Activated CD4-positive, alpha-beta T cell treated with anti-CD3 and anti-CD28 coated beads for 36 hours (primary cell): ENCODE results near the gene EPB41L1. TPM values are rescaled to one million over a fixed set of nuclear protein-coding genes. Genes with fewer than 3 reads are reported as not detected.

Experiments
- ATAC-seq: fragments of 200-7000 bp; cut with Tn5 transposase; one replicate; pipeline ENCODE4 v1.10.0; 2021; ENCODE audit warnings: mild to moderate bottlenecking, moderate library complexity
- CTCF ChIA-PET: fragments of 350-600 bp; sonication (Branson Sonifier 250); formaldehyde crosslinking; loops from one replicate; lab custom pipeline; 2021; ENCODE audit warnings: antibody characterized with exemption; lab: Charles Lee
- POLR2A ChIA-PET: fragments of 350-600 bp; sonication (Branson Sonifier 250); formaldehyde crosslinking; loops from one replicate; lab custom pipeline; 2021; ENCODE audit warnings: antibody characterized with exemption, inconsistent platforms; lab: Charles Lee
- DNase-seq: peaks from one replicate; pipeline ENCODE4 v3.0.0-alpha.2; 2020
- H3K27ac Mint-ChIP-seq: one replicate; pipeline ENCODE4 v1.8.0; 2021; ENCODE audit warnings: mixed read lengths
- H3K27me3 Mint-ChIP-seq: one replicate; pipeline ENCODE4 v1.8.0; 2021; ENCODE audit warnings: mixed read lengths
- H3K36me3 Mint-ChIP-seq: one replicate; pipeline ENCODE4 v1.8.0; 2021; ENCODE audit warnings: low read depth, mixed read lengths
- H3K4me1 Mint-ChIP-seq: one replicate; pipeline ENCODE4 v1.8.0; 2021; ENCODE audit warnings: mixed read lengths
- H3K4me3 Mint-ChIP-seq: one replicate; pipeline ENCODE4 v1.8.0; 2021; ENCODE audit warnings: mild to moderate bottlenecking, moderate library complexity, mixed read lengths
- H3K9me3 Mint-ChIP-seq: one replicate; pipeline ENCODE4 v1.8.0; 2021; ENCODE audit warnings: low read depth, mixed read lengths
- intact Hi-C, 2 experiments: fragments of 100-400 bp; cut with DNase I in 1 of 2; cut with micrococcal nuclease in 1 of 2; formaldehyde crosslinking; loops; one replicate each; pipeline versions ENCODE4 v1.14.2 to v1.15.1; 2022 to 2024; cut with DNase I, micrococcal nuclease
- total RNA-seq, 2 experiments: library from RNA; stranded (reverse); gene quantifications; one replicate each; pipeline ENCODE4 v1.2.3, GENCODE V29; 2021

The EPB41L1 gene
- total RNA-seq, 2 experiments from 2014 or later: 0.67 to 1.5 TPM

DNA sequence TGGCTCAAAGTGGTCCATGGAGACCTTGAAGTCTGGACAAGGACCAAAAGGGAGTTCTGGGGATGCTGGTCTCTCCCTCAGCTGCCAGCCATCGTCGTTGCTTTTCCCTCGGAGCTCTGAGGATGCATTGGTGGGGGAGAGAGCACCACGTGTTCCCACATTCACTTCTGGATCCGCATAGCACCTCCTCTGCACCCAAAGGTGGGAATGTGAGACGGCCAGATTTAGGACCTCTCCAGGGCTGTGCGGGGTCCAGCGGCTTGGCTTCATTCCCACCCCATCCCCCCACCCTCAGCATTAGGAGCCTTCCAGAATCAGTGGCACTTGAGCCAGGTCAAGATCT is 1.1 kb downstream of the EPB41L1 start:
- Mint-ChIP-seq H3K36me3 (no peaks in the 10 kb centered on the region), H3K4me3 (peak overlapping the region; percentile 59), H3K27ac (no peak overlapping the region), H3K27me3 (peaks cover 21% of the 10 kb centered on the region), H3K4me1 (peaks cover 8% of the 10 kb centered on the region), H3K9me3 (no peaks in the 10 kb centered on the region)
- CTCF ChIA-PET: interaction anchor here (0.6 to 2.9 kb wide), 7 partner anchors 14 to 284 kb away, joined by 4 to 14 read pairs (median 4); no protein-coding TSS in a partner anchor
- DNase-seq (no peak), ATAC-seq (no peak)
- POLR2A ChIA-PET: no interaction called here
- intact Hi-C loops: no loop called here

DNA sequence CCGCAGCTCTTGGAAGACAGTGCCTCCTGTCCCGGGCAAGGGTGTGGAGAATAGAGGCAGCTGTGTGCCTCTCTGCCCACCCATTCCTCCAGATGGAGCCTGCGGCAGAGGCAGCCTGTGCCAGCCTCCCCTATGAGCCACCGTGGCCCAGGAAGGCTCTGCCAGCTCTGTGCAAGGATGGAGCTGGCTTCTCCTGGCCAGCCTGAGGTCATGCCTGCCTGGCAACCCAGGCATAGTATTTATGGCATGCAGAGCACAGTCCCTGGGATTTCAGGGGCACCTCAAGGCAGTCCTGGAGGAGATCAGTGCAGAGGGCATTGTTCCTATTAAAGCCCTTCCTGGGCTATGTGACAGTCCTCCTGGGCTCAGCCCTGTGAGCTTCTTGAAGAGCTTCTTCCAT is 1.5 kb downstream of the EPB41L1 start:
- no peaks in the 10 kb centered on the region for H3K9me3 Mint-ChIP-seq
- POLR2A ChIA-PET: no interaction called here
- CTCF ChIA-PET: interaction anchor here (0.5 to 2.9 kb wide), 14 partner anchors 13 to 558 kb away, joined by 3 to 14 read pairs (median 4); no protein-coding TSS in a partner anchor
- no peak overlapping the region for H3K27ac Mint-ChIP-seq
- no peak overlapping the region for H3K4me3 Mint-ChIP-seq
- intact Hi-C loops: loop anchor here (1.0 kb wide), 2 partner anchors 43 to 283 kb away; no protein-coding TSS in a partner anchor
- H3K36me3 Mint-ChIP-seq: no peaks in the 10 kb centered on the region
- peaks cover 8% of the 10 kb centered on the region for H3K4me1 Mint-ChIP-seq
- ATAC-seq (no peak), DNase-seq (no peak)
- H3K27me3 Mint-ChIP-seq: peaks cover 21% of the 10 kb centered on the region

DNA sequence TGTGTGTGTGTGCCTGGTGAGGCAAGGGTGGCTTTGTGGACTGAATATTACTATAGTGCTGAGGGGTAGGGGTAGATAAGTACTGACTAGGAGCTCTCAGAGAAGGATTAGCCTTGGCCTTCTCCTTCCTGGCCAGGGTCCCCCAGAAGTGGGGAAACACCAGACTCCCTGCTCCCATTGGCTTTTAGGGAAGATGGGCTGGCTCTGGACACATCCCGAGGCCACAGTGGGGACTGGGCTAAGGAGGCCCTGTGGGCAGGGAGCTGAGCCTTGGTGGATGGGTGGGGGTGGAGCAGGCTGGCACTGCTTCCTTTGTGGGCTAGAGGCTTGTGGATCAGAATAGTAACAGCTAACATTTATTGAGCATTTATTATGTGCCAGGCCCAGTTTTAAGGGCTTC is 3.1 kb downstream of the EPB41L1 start:
- H3K9me3 Mint-ChIP-seq: no peaks in the 10 kb centered on the region
- H3K4me1 Mint-ChIP-seq: peaks cover 8% of the 10 kb centered on the region
- intact Hi-C loops: no loop called here
- POLR2A ChIA-PET: no interaction called here
- H3K36me3 Mint-ChIP-seq: no peaks in the 10 kb centered on the region
- CTCF ChIA-PET: interaction anchor here (0.6 to 2.9 kb wide), 7 partner anchors 10 to 242 kb away, joined by 3 to 14 read pairs (median 5); no protein-coding TSS in a partner anchor
- no peak overlapping the region for H3K4me3 Mint-ChIP-seq
- H3K27me3 Mint-ChIP-seq: peaks cover 20% of the 10 kb centered on the region
- no peak for ATAC-seq
- DNase-seq: no peak
- H3K27ac Mint-ChIP-seq: no peak overlapping the region

DNA sequence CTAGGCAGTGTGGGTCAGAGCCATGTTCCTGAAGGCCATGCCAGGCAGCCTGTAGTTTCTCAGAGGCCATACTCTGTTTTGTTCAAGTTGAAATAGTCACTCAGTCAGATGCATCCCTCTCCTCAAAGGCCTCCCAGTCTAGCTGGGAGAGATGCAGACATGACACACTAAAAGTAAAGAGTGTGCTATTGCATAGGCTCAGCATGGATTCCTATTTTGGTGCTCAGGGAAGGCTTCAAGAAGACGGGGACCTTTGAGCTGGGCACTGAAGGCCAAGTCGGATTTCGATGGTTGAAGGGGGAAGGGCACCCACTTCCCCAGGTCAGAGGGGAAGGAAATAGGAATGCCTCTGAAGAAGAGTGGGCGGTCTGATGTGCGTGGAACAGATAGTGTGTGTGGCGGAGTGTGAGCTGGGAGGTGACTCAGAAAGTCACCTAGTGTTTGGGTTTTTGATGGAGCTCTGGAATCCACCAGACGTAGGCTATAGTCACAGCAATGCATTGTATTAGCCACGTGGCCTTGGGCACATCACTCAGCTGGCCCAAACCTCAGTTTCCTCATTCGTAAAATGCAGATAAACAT is 3.7 kb downstream of the EPB41L1 start:
- ChIA-PET POLR2A (no interaction called here), CTCF (interaction anchor here (0.6 to 2.9 kb wide), 7 partner anchors 9 to 281 kb away, joined by 3 to 14 read pairs (median 5); no protein-coding TSS in a partner anchor)
- H3K9me3 Mint-ChIP-seq: no peaks in the 10 kb centered on the region
- peaks cover 15% of the 10 kb centered on the region for H3K27me3 Mint-ChIP-seq
- H3K4me3 Mint-ChIP-seq: no peak overlapping the region
- intact Hi-C loops: no loop called here
- DNase-seq: no peak
- H3K27ac Mint-ChIP-seq: no peak overlapping the region
- no peak for ATAC-seq
- peaks cover 8% of the 10 kb centered on the region for H3K4me1 Mint-ChIP-seq
- H3K36me3 Mint-ChIP-seq: no peaks in the 10 kb centered on the region

DNA sequence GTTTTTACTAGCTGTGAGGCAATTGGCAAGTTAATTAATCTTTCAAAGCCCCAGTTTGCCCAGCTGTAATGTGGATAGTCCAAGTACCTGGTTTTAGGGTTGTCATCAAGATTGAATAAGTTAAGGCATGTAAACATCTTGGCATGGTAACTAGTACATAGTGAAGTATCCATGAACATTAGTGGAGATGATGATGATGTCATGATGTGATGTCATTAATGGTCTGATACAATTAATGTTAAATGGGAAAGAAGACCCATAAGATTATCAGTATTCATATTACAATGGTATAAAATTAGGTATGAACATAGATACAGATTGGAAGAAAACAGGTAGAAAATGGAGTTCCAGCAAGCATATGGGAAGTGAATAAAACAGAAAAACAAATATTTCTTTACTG is 5.3 kb downstream of the EPB41L1 start:
- ChIA-PET CTCF (interaction anchor here (0.7 to 1.8 kb wide), 3 partner anchors 11 to 43 kb away, joined by 3 to 5 read pairs (median 3); no protein-coding TSS in a partner anchor), POLR2A (no interaction called here)
- H3K4me1 Mint-ChIP-seq: peaks cover 8% of the 10 kb centered on the region
- H3K4me3 Mint-ChIP-seq: no peak overlapping the region
- intact Hi-C loops: no loop called here
- H3K9me3 Mint-ChIP-seq: no peaks in the 10 kb centered on the region
- H3K27ac Mint-ChIP-seq: no peak overlapping the region
- no peaks in the 10 kb centered on the region for H3K36me3 Mint-ChIP-seq
- ATAC-seq (no peak), DNase-seq (no peak)
- H3K27me3 Mint-ChIP-seq: peaks cover 11% of the 10 kb centered on the region

DNA sequence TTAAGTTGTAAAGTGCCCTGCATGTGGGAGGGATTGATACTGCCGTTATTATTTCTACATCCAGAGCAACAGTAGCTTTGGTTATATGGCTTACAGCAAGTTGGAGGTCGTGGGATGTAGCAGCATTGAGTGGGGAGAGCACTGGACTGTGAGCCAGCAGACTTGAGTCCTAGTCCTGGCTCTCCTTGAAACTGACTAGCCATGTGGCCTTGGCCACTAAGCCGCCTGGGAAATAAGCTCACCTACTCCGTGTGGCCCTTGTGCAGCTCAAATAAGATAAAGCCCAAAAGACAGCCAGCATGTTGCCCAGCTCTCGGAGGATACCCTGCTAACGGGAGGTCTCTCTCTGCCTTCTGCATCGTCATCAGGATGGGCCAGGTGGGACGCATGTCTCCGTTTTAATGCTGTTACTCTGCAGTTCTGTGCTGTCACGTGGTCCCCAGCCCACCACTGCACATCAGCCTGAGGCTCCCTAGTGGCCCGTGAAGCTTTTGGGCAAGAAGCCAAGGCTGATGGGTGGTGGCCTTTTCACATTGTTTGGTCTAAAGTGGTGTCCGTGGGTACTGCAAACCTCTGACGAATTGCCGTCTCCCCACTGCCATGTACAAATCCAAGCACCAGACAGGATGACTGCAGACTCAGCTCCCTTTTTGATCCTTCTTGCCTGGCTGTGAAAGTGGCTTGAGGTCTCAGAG is 7.9 kb downstream of the EPB41L1 start:
- ChIA-PET POLR2A (no interaction called here), CTCF (interaction anchor here (0.7 to 1.6 kb wide), 2 partner anchors 18 to 172 kb away, joined by 3 read pairs; no protein-coding TSS in a partner anchor)
- Mint-ChIP-seq H3K4me3 (no peak overlapping the region), H3K9me3 (no peaks in the 10 kb centered on the region), H3K36me3 (no peaks in the 10 kb centered on the region), H3K27me3 (peaks cover 2% of the 10 kb centered on the region), H3K27ac (no peak overlapping the region), H3K4me1 (no peaks in the 10 kb centered on the region)
- ATAC-seq: no peak
- DNase-seq: no peak
- intact Hi-C loops: no loop called here

DNA sequence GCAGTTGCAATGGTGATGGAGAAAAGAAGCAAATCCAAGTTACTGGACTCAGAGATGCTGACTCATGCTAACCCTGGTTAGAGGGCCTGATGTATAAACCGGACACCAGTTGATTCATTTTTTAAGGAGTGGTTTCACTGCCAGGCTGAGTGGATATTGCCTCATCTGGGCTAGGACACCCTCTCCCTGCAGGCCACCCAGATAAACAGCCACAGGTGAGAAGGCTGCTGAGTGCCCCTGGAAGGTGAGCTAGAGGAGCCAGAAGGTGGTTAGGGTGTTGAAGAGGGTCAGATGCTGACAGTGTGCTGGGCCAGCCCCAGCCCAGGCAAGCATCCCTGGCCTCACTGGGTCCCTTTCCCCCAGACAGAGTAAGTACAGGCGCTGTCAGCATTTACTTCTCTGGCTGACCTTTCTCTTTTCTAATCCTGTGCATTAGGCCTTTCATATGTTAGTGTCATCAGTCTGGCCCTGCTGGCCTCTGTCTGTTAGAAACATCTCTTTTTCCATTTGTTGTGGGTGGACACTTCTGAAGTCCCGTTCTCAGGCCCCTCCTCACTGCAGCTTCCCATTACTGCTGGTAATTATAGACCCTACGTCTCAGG is 13.5 kb downstream of the EPB41L1 start:
- Mint-ChIP-seq H3K36me3 (no peaks in the 10 kb centered on the region), H3K4me3 (no peak overlapping the region), H3K27me3 (no peaks in the 10 kb centered on the region), H3K9me3 (no peaks in the 10 kb centered on the region), H3K4me1 (no peaks in the 10 kb centered on the region), H3K27ac (no peak overlapping the region)
- intact Hi-C loops: no loop called here
- DNase-seq (no peak), ATAC-seq (no peak)
- ChIA-PET CTCF (interaction anchor here (1.9 kb wide), 1 partner anchor 10 kb away, joined by 5 read pairs; no protein-coding TSS in a partner anchor), POLR2A (no interaction called here)

DNA sequence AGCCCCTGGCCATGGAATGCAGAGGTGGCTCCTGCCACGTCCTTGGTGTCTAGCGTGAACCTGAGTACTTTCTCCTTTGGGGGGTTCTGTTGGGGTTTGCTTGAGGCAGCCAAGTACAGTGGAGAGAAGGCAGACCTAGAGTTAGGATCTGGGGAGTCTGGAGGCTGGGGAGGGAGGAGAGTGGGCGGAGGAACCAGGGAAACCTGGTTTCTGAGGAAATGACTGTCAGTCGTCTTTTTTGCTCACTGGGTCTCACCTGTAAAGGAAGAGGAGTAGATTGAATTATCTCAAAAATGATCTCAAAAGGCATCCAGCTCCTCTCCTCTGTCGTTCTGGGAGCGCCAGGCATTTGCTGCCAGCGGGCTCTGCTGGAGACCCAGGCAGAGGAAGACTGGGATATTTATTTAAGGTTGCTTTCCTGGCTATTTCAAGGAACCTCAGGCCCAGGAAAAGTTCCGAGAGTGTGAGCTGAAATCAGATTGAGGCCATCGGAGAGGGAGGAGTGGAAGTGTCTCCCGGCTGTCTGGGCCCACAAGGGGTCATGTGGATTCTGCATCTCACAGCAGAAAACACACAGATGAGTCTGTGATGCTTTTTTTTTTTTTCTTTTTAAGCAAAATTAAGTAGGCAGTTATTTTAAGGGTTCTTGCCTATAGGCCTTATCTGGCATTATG is 16.1 kb downstream of the EPB41L1 start:
- POLR2A ChIA-PET: no interaction called here
- H3K27ac Mint-ChIP-seq: no peak overlapping the region
- ATAC-seq: no peak
- no peak for DNase-seq
- H3K4me1 Mint-ChIP-seq: no peaks in the 10 kb centered on the region
- intact Hi-C loops: no loop called here
- no peak overlapping the region for H3K4me3 Mint-ChIP-seq
- CTCF ChIA-PET: no interaction called here
- H3K27me3 Mint-ChIP-seq: no peaks in the 10 kb centered on the region
- no peaks in the 10 kb centered on the region for H3K9me3 Mint-ChIP-seq
- H3K36me3 Mint-ChIP-seq: no peaks in the 10 kb centered on the region

DNA sequence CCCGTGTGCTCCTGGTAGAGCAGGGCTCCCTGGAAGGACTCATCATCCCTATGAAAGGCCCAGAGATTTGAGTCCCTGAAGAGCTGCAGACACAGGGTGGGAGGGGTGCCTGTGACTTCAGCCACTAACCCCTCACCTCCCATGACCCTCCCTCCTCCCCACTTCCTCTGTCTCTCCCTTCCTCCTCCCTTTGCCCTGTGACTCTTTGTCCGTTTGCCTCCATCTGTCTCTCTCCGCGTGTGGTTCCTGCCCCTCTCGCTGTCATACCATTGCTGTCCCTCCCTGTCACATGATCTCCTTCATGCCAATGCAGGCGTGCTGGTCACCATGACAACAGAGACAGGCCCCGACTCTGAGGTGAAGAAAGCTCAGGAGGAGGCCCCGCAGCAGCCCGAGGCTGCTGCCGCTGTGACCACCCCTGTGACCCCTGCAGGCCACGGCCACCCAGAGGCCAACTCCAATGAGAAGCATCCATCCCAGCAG is 19.0 kb downstream of the EPB41L1 start:
- intact Hi-C loops: no loop called here
- Mint-ChIP-seq H3K27me3 (no peaks in the 10 kb centered on the region), H3K4me3 (no peak overlapping the region), H3K4me1 (no peaks in the 10 kb centered on the region), H3K36me3 (no peaks in the 10 kb centered on the region), H3K9me3 (no peaks in the 10 kb centered on the region), H3K27ac (no peak overlapping the region)
- ATAC-seq (peak; percentile 57), DNase-seq (peak; percentile 34)
- CTCF ChIA-PET: no interaction called here
- POLR2A ChIA-PET: no interaction called here

DNA sequence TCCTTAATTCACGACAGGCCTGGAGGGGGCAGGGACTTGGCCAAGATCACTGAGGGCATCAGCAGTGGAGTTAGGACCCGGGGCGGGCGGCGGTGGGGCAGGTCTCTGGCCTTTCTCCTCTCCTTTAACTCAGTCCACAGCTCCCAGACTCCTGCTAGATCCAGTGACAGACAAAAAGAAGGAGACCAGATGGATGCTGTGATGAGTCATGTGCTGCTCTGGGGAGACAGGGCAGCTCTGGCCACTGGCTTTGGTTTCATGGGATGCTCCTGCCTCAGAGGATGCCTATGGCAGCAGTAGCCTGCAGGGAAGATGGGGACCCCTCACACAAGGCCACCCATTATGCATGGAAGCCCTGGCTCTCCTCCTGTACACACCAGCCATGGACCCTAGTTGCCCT is 20.5 kb downstream of the EPB41L1 start:
- no peaks in the 10 kb centered on the region for H3K9me3 Mint-ChIP-seq
- ChIA-PET CTCF (interaction anchor here (1.0 kb wide), 1 partner anchor 36 kb away, joined by 3 read pairs; no protein-coding TSS in a partner anchor), POLR2A (no interaction called here)
- H3K36me3 Mint-ChIP-seq: no peaks in the 10 kb centered on the region
- H3K27me3 Mint-ChIP-seq: no peaks in the 10 kb centered on the region
- DNase-seq (no peak), ATAC-seq (no peak)
- no peak overlapping the region for H3K27ac Mint-ChIP-seq
- no peaks in the 10 kb centered on the region for H3K4me1 Mint-ChIP-seq
- H3K4me3 Mint-ChIP-seq: no peak overlapping the region
- intact Hi-C loops: no loop called here

DNA sequence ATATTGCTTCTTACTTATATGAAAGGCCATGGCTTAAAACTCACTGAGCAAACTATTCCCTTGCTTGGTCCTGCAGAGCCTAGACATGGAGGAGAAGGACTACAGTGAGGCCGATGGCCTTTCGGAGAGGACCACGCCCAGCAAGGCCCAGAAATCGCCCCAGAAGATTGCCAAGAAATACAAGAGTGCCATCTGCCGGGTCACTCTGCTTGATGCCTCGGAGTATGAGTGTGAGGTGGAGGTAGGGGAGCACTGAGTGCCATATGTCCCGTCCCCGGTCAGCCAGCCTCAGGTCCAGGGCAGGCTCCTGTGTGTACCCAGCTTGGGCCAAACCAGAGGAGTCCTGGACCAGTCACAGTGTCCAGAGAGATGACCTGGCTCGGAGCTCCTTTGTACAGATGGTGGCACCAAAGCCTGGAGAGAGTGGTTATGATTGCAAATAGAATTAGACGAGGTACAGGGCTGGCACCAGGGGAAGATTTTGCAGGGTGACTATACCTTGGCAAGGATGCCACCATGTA is 21.0 kb downstream of the EPB41L1 start:
- ChIA-PET CTCF (interaction anchor here (0.7 kb wide), 1 partner anchor 9 kb away, joined by 3 read pairs; no protein-coding TSS in a partner anchor), POLR2A (no interaction called here)
- intact Hi-C loops: no loop called here
- DNase-seq (no peak), ATAC-seq (no peak)
- Mint-ChIP-seq H3K4me3 (no peak overlapping the region), H3K36me3 (no peaks in the 10 kb centered on the region), H3K27ac (no peak overlapping the region), H3K9me3 (no peaks in the 10 kb centered on the region), H3K4me1 (no peaks in the 10 kb centered on the region), H3K27me3 (no peaks in the 10 kb centered on the region)
